HepG2 (cell line): ENCODE data around the gene PSRC1.
A peak's percentile ranks its signal among the peaks of the same experiment; 100 is the strongest.

Source experiments
- CREBL2 ChIP-seq: sonication (generic); formaldehyde crosslinking; IDR thresholded peaks from 2 replicates; pipeline ENCODE4 v1.8.1; 2023; ENCODE audit warnings: missing genetic modification reagents, mild to moderate bottlenecking, borderline replicate concordance
- FOXA1 ChIP-seq, 2 experiments: fragments of 450-650 bp in 1 of 2; sonication (generic) in 1 of 2; formaldehyde crosslinking in 1 of 2; IDR thresholded peaks; 2 replicates each; pipeline versions ENCODE4 v1.4.0 to v1.6.1; 2016 to 2020; ENCODE audit warnings: missing genetic modification reagents in 1 of 2
- FOXM1 ChIP-seq: sonication (generic); formaldehyde crosslinking; IDR thresholded peaks from 2 replicates; pipeline ENCODE4 v1.5.0; 2020; ENCODE audit warnings: missing genetic modification reagents
- FOXP4 ChIP-seq: sonication (generic); formaldehyde crosslinking; IDR thresholded peaks from 2 replicates; pipeline ENCODE4 v1.4.0; 2020; ENCODE audit warnings: missing genetic modification reagents
- MAFG ChIP-seq: sonication (generic); formaldehyde crosslinking; IDR thresholded peaks from 2 replicates; pipeline ENCODE4 v1.5.1; 2020; ENCODE audit warnings: mild to moderate bottlenecking, missing genetic modification reagents
- PREB ChIP-seq: sonication (generic); formaldehyde crosslinking; IDR thresholded peaks from 2 replicates; pipeline ENCODE4 v1.4.0; 2020; ENCODE audit warnings: missing genetic modification reagents
- RAD21 ChIP-seq: fragments of 450-650 bp; formaldehyde crosslinking; IDR thresholded peaks from 2 replicates; pipeline ENCODE4 v1.5.0; 2020; ENCODE audit warnings: mild to moderate bottlenecking
- REST ChIP-seq, 2 experiments: IDR thresholded peaks; 2 replicates each; pipeline ENCODE4 v1.6.1; 2011 to 2012; ENCODE audit warnings: low read length in 2 of 2, borderline replicate concordance in 1 of 2, low read depth in 1 of 2, mild to moderate bottlenecking in 1 of 2, moderate library complexity in 1 of 2
- SMAD3 ChIP-seq: sonication (generic); formaldehyde crosslinking; IDR thresholded peaks from 2 replicates; pipeline ENCODE4 v1.4.0; 2020; ENCODE audit warnings: missing genetic modification reagents
- SNAPC5 ChIP-seq: sonication (generic); formaldehyde crosslinking; IDR thresholded peaks from 2 replicates; pipeline ENCODE4 v1.8.1; 2023; ENCODE audit warnings: mild to moderate bottlenecking, missing genetic modification reagents, borderline replicate concordance
- SP1 ChIP-seq, 2 experiments: fragments of 450-650 bp in 1 of 2; sonication (generic) in 1 of 2; formaldehyde crosslinking in 1 of 2; IDR thresholded peaks; 2 replicates each; pipeline versions ENCODE4 v1.4.0 to v1.6.1; 2016 to 2020; ENCODE audit warnings: missing genetic modification reagents in 1 of 2
- ZBTB7A ChIP-seq: sonication (generic); formaldehyde crosslinking; IDR thresholded peaks from 2 replicates; pipeline ENCODE4 v1.8.0; 2022; ENCODE audit warnings: mild to moderate bottlenecking, missing genetic modification reagents
- ZNF24 ChIP-seq: fragments of 450-650 bp; IDR thresholded peaks from 2 replicates; pipeline ENCODE4 v1.6.1; 2017; ENCODE audit warnings: antibody characterized with exemption, mild to moderate bottlenecking

GRCh38 chr1:109239409-109240068 is 43.4 kb downstream of the PSRC1 start:
- no peak for TF ChIP-seq PREB
- TF ChIP-seq ZNF24, result no peak
- TF ChIP-seq ZBTB7A, result no peak
- peak; percentile 63 for TF ChIP-seq RAD21 (CRISPR knock-in tag)
- TF ChIP-seq FOXM1, result no peak
- TF ChIP-seq FOXP4 (CRISPR knock-in tag), result no peak
- no peak for TF ChIP-seq CREBL2
- TF ChIP-seq MAFG (CRISPR knock-in tag), result no peak
- TF ChIP-seq FOXA1 (IDR thresholded peaks at IDR 0.05), result no peak
- no peak for TF ChIP-seq FOXA1 (CRISPR knock-in tag; IDR thresholded peaks at IDR 0.05)
- no peak for TF ChIP-seq SNAPC5 (CRISPR knock-in tag)
- no peak for TF ChIP-seq REST (IDR thresholded peaks at IDR 0.05; ENCODE audit: borderline replicate concordance in 1 of 2, low read depth in 1 of 2, low read length in 2 of 2)
- TF ChIP-seq SP1 (IDR thresholded peaks at IDR 0.05), result no peak
- TF ChIP-seq SP1 (CRISPR knock-in tag; IDR thresholded peaks at IDR 0.05), result no peak
- TF ChIP-seq SMAD3 (CRISPR knock-in tag), result no peak
